ENCODE measurements around the gene MBL2.

DNA sequence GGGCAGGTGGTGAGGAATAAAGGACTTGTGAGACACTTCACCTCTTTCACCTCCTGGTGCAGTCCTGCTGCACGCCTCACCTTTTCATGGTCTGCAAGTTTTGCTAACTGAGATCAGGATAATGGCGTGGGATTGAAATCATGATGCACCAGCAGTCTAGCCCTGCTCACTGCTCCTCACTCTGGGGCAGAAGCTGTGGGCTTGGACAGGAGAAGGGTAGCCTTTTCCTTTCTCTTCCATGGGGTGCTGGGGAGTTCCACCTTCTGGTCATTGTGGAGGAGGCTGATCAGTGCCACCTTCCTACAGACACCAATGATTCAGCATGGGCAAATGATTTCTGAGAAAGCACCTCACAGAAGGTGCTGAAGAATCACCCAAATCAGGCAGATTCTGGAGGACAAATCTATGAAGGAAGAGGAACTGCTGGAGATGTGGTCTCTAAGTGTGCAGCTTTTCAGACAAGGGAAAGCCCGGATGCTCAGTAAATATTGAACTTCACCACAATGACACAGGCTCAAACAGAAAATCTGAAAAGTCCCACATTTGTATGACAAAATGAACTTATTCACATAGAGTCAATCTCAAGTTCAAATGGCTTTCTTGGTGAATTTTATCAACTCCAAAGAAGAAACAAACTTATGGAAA lies 19.7 kb downstream of the MBL2 start:
- TF ChIP-seq, protein P1, sequence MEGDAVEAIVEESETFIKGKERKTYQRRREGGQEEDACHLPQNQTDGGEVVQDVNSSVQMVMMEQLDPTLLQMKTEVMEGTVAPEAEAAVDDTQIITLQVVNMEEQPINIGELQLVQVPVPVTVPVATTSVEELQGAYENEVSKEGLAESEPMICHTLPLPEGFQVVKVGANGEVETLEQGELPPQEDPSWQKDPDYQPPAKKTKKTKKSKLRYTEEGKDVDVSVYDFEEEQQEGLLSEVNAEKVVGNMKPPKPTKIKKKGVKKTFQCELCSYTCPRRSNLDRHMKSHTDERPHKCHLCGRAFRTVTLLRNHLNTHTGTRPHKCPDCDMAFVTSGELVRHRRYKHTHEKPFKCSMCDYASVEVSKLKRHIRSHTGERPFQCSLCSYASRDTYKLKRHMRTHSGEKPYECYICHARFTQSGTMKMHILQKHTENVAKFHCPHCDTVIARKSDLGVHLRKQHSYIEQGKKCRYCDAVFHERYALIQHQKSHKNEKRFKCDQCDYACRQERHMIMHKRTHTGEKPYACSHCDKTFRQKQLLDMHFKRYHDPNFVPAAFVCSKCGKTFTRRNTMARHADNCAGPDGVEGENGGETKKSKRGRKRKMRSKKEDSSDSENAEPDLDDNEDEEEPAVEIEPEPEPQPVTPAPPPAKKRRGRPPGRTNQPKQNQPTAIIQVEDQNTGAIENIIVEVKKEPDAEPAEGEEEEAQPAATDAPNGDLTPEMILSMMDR (IDR thresholded peaks at IDR 0.05) = no peak
- TF ChIP-seq ZFX (IDR thresholded peaks at IDR 0.05; ENCODE audit: borderline replicate concordance) = no peak
